ENCODE results near the gene FABP3. TPM values are rescaled to one million over a fixed set of nuclear protein-coding genes. Genes with fewer than 3 reads are reported as not detected.

The FABP3 gene
- total and polyA plus RNA-seq, 2 experiments from 2014 or later: 250 to 595 TPM

DNA sequence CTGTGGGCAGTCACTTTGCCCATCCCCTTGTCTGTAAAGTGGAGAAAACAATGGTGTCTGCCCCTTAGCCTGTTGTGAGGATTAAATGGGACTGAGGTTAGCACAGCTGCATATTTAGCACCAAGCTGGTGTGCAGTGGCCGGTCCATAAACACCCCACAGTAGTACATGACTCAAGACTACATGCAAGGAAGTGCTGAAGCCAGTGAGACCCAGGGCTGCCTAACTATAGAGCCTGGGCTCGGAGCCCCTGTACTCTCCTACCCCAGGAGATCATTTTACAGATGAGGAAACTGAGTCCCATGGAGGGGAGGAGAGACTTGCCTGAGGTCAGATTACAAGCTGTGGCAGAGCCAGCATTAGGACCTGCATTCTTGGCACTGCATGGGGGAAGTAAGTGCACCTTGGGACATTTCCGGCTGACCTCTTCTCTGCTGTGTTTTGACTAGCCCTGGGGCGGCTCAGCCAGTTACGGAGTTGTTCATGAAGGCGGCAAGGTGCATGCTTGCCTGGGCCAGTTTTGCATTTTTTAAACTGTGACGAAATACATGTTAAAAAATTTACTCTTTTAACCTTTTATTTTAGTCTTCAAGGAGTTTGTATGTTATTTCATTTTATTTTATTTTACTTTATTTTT lies 43.3 kb upstream of the FABP3 start:
- DNase-seq (ENCODE audit: low read depth in 1 of 2, low spot score in 1 of 2): no peak
- Histone ChIP-seq H3K4me3 (no peak overlapping the region), H3K36me3 (no peaks in the 10 kb centered on the region), H3K9me3 (ENCODE audit: low read depth) (no peaks in the 10 kb centered on the region), H3K4me1 (ENCODE audit: low read depth) (no peaks in the 10 kb centered on the region), H3K27me3 (peaks cover 26% of the 10 kb centered on the region), H3K27ac (no peak overlapping the region)
- TF ChIP-seq CTCF (IDR thresholded peaks at IDR 0.05; ENCODE audit: low read depth, low read length): no peak

DNA sequence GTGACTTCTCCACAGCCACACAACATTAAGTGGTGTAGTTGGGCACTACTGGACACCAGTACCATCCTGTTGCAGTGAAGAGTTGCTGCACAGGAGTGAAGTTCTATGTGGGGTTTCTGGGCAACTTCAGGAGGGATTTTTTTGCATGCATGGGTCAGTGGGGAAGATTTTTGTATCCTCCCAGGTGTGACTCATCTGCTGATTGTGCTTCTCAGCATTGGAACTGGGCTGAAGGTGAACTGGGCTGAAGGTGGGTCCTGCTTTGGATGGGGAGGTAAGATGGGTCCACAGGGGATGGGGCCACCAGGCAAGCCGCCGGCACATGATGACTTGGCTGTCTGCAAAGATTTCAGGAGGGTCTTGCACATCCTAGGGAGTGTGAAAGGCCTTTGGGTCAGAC lies 42.8 kb upstream of the FABP3 start:
- no peak for DNase-seq (ENCODE audit: low read depth in 1 of 2, low spot score in 1 of 2)
- H3K4me1 ChIP-seq (ENCODE audit: low read depth): no peaks in the 10 kb centered on the region
- no peak overlapping the region for H3K4me3 ChIP-seq
- H3K36me3 ChIP-seq: no peaks in the 10 kb centered on the region
- no peak overlapping the region for H3K27ac ChIP-seq
- no peaks in the 10 kb centered on the region for H3K9me3 ChIP-seq (ENCODE audit: low read depth)
- H3K27me3 ChIP-seq: peaks cover 32% of the 10 kb centered on the region
- TF ChIP-seq CTCF (IDR thresholded peaks at IDR 0.05; ENCODE audit: low read depth, low read length): no peak

DNA sequence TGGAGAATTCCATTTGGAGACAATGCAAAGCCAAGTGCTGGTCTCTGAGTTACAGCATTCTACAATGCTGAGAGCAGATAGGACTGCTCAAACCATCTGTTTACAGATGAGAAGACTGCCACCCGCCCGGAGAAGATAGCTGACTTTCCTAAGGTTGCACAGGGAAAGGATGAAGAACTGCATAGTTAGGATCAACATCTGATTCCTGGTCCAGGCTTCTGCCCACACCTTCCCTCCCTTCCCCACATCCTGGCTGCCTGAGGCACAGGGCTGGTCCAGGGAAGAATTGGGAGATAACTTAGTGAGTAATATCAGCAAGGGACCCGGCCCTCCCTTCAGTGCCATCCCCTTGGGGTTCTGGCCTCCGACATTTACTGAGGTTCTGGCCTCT lies 42.1 kb upstream of the FABP3 start:
- H3K36me3 ChIP-seq: no peaks in the 10 kb centered on the region
- TF ChIP-seq CTCF (IDR thresholded peaks at IDR 0.05; ENCODE audit: low read depth, low read length): no peak
- DNase-seq (ENCODE audit: low read depth in 1 of 2, low spot score in 1 of 2): no peak
- H3K4me3 ChIP-seq: no peak overlapping the region
- no peaks in the 10 kb centered on the region for H3K9me3 ChIP-seq (ENCODE audit: low read depth)
- no peak overlapping the region for H3K27ac ChIP-seq
- H3K4me1 ChIP-seq (ENCODE audit: low read depth): no peaks in the 10 kb centered on the region
- H3K27me3 ChIP-seq: peaks cover 34% of the 10 kb centered on the region

DNA sequence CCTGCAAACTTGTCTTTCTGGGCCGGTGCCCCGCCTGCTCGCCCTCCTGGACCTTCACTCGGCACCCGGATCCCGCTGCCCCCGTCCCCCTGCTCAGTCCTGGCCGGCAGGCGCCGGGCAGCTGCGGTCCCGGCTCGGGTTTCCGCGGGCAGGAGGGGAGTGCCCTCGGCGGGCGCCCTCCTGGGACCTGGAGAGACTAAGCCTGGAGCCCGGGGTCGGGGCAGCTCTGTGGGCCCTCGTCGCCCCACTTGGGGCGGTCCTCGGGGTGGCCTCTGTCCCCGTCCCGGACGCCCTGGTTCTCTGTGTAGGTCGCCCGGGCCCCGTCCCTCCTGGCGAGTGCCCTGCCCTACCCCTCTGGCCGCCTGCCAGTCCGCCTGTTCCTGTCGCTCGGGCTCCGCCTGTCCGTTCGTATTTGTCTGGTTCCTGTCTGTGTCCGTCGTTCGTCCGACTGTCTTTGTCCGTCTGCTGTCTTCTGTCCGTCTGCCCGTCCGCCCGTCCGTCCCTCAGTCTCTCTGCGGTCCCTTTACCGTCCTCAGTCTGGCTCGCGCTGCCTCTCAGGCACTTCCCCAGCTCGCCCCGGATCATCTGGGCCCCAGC lies 40.6 kb upstream of the FABP3 start:
- H3K9me3 ChIP-seq (ENCODE audit: low read depth): no peaks in the 10 kb centered on the region
- H3K4me1 ChIP-seq (ENCODE audit: low read depth): no peaks in the 10 kb centered on the region
- DNase-seq (ENCODE audit: low read depth in 1 of 2, low spot score in 1 of 2): peak; percentile 39 to 56
- H3K27ac ChIP-seq: no peak overlapping the region
- H3K4me3 ChIP-seq: peak overlapping the region; percentile 94
- peaks cover 34% of the 10 kb centered on the region for H3K27me3 ChIP-seq
- no peaks in the 10 kb centered on the region for H3K36me3 ChIP-seq
- TF ChIP-seq CTCF (IDR thresholded peaks at IDR 0.05; ENCODE audit: low read depth, low read length): no peak

DNA sequence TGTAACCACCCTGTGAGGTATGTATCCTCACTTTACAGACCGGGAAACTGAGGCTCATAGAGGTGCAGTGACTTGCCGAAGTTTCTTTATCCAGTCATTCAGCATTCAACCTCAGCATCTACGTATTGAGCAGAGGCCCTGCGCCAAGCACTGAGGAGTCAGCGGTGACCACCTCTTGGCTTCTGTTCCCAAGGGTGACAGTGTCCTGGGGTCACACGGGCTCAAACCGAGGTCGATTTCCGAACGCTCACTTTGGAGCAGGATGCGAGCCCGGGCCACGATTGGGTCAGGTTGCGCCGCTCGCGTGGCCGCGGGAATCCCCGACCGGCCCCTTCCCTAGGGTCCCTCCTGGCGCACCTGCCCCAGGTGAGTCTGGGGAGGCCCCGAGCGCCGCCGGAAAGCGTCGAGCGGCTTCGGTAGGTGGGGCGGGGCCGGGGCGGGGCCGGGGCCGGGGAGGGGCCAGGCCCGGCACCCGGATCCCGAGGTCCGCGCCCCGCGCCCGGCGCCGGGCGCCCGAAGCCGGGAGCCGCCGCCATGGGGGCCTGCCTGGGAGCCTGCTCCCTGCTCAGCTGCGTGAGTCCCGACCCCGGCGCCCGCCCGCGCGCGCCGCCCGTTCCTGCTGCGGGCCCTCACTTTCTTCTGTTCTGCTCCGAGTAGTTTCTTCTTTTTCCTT lies 40.0 kb upstream of the FABP3 start, which contains the start of gene SERINC2:
Gene SERINC2, plus strand, starts transcription at position 482 of the 673 bp plus-strand sequence. Its CDS starts 53 bp downstream, at position 535.
- peak in 1 of 2 donors; percentile 49 for DNase-seq (ENCODE audit: low read depth in 1 of 2, low spot score in 1 of 2)
- peaks cover 34% of the 10 kb centered on the region for H3K27me3 ChIP-seq
- no peaks in the 10 kb centered on the region for H3K36me3 ChIP-seq
- H3K4me3 ChIP-seq: peak within 1 kb of the TSS; percentile 94
- TF ChIP-seq CTCF (IDR thresholded peaks at IDR 0.05; ENCODE audit: low read depth, low read length): no peak
- H3K27ac ChIP-seq: no peak within 1 kb of the TSS
- H3K9me3 ChIP-seq (ENCODE audit: low read depth): no peaks in the 10 kb centered on the region
- no peaks in the 10 kb centered on the region for H3K4me1 ChIP-seq (ENCODE audit: low read depth)

All from cardiac muscle cell (in vitro differentiated cells and primary cell).